NCI-H774 (cell line): ENCODE results near the gene ZNF783.
"Not testable (repeated sequence)": the region's sequence is repeated elsewhere in the genome, so short reads cannot be mapped to it uniquely, and the experiment has no call there.

Experiments used
- DNase-seq: peaks from one replicate; lab custom pipeline; 2025; lab: John Stamatoyannopoulos, UW

ZNF783 gene

GRCh38 chr7:149240637-149241036 lies 21.4 kb upstream of the ZNF783 start:
- DNase-seq = no peak

DNA sequence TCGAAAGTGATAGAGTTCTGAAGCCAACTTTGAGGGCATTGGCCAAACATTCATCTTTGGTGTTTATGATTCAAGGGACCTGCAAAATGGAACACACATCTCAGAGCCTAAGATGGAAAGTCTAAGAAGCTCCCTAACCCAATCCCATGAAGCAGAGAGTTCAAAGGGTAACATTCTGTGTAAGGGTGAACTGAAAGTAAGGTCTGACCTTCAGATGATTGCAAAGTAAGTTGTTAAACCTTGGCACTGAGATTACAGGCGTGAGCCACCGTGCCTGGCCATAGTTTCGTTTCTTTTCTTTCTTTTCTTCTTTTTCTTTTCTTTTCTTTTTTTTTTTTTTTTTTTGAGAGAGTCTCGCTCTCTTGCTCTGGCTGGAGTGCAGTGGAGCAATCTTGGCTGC lies 20.3 kb upstream of the ZNF783 start:
- no peak for DNase-seq

- DNase-seq = no peak
Measured at GRCh38 chr7:149245244-149245643, 16.8 kb upstream of the ZNF783 start.

DNA sequence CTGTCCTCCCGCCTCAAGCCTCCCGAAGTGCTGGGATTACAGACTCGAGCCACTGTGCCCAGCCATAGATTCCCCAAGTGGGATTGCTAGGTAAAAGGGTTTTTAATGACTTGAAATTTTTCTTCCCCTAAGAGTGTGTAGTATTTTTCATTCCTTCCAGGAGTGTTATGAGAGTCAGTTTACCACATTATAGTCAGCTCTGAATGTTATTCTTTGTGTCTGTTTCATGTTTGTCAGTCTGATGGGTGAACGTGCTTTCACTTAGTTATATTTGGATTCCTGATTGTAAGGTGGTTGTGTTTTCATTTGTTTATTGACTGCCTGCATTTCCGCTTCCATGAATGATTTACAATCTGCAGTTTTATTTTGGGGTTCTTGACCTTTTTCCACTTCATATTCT lies 16.3 kb upstream of the ZNF783 start:
- no peak for DNase-seq

DNA sequence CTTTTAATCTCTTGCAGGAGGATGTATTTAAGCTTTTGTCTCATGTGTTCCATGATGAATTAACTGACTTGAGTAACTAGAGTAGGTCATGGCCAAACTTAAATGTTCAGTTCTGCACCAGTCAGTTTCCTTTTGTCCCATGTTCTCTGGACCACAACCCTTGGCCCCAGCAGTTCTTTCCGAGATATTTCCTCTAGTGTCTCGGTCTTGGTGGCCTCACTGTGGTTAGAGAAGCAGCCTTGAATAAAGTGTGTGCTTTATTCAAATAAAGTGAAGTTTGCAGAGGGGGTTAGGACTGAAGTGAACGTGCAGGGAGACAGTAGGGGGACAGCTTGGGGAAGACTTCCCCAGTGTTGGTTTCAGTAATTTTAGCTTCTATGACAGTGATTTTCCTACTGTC lies 13.2 kb upstream of the ZNF783 start:
- DNase-seq = no peak

- not testable (repeated sequence) for DNase-seq
Measured at GRCh38 chr7:149250151-149250550, 11.8 kb upstream of the ZNF783 start.

GRCh38 chr7:149251518-149251917 lies 10.5 kb upstream of the ZNF783 start:
- DNase-seq = not testable (repeated sequence)

GRCh38 chr7:149252378-149252777 lies 9.6 kb upstream of the ZNF783 start:
- DNase-seq = no peak

- no peak for DNase-seq
Measured at GRCh38 chr7:149253665-149254064, 8.3 kb upstream of the ZNF783 start.

DNA sequence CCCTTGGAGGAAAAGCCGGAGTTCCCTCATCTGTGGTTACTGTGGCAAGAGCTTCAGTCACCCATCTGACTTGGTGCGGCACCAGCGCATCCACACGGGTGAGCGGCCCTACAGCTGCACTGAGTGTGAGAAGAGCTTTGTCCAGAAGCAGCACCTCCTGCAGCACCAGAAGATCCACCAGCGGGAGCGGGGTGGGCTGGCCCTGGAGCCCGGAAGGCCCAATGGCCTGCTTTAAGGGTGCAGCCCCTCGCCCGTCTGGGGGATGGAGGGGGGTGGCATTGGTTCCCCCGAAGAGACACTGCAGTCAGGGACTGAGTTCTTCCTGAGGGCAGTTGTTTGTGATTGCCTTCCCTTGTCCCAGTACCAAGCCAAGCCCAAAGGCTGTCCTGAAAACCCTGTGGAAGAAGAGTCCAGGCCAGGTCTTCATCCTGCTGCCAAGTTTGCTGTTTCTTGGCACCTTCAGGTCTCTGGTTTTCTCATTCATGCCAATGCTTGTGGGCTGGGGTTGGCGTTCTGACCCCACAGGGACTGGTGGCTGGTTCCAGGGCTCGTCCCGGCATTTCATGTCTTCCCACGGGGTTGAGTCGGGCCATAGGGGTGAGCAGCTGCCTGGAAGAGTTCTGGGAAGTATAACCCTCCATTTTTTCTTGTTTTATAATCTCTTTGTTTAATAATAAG lies 7.7 kb upstream of the ZNF783 start:
- no peak for DNase-seq

- DNase-seq = no peak
Measured at GRCh38 chr7:149255174-149255573, 6.8 kb upstream of the ZNF783 start.

GRCh38 chr7:149256568-149256967 lies 5.4 kb upstream of the ZNF783 start:
- DNase-seq = no peak

GRCh38 chr7:149257146-149257545 lies 4.8 kb upstream of the ZNF783 start:
- no peak for DNase-seq

DNA sequence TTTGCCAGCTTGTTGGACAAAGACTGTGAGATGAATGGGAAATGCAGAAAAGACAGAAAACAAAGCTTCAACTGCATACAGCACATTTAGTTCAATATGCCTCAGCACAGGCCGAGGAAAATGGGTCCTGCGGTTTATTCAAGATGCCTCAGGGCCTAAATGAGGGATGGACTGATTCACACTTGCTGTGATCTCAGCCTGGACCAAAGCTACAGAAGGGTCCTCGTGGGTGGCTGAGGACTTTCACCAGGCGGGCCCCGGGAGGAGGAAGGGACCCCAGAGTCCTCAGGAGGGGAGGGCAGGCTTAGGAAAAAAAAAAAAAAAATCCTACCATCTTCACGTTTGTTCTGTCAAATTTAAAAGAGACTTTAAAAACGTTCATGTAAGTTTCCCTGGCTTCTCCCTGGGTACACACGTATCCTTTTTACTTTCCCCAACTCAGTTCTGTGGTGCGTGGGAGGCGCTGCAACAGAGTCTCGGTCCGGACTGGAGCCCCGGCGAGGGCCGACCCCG lies 624 bp upstream of the ZNF783 start:
- no peak for DNase-seq

- no peak for DNase-seq
Measured at GRCh38 chr7:149266451-149266850, 4.5 kb downstream of the ZNF783 start.

DNA sequence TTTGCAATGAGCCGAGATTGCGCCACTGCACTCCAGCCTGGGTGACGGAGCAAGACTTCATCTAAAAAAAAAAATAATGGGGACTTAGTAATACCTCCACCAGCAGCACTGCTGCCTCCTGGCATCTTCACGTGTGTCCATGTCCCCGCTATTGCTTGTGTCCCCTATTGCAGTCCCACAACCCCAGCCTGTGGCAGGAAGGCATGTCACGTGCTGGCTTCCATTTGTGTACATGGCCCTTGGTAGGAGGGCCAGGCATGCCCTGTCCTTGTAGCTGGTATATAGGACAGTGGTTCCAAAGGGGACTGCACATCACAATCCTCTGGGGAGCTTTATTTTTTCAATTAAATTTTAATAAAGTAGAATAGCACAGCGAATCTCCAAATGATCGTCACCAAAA lies 5.7 kb downstream of the ZNF783 start:
- DNase-seq = no peak

DNA sequence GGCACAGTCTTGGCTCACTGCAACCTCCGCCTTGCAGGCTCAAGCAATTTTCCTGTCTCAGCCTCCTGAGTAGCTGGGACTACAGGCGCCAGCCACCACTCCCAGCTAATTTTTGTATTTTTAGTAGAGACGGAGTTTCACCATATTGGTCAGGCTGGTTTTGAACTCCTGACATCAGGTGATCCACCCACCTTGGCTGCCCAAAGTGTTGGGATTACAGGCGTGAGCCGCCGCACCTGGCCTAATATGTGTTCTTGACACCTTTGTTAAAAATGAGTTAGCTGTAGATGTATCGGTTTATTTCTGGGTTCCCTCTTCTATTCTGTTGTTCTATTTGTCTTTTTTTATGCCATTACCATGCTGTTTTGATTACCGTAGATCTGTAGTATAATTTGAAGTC lies 12.4 kb downstream of the ZNF783 start:
- not testable (repeated sequence) for DNase-seq

DNA sequence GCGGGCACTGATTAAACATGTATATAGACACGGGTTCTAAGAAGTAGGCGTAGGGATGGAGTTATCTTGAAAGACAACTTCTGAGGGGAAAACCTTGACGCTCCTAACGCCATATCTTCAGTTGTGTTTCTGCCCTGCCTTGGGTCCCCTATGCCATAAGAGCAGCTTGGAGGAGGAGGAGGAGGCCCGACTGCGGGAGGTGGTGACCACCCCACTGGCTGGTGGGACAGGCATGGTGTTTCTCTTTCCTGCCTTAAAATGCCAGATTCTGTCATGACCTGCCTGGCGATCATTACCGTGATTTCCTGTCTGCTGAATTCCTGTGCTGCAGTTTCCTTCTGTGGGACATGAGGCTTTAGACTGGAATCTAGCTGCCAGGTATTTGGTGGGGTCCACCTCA lies 15.9 kb downstream of the ZNF783 start:
- DNase-seq = no peak

DNA sequence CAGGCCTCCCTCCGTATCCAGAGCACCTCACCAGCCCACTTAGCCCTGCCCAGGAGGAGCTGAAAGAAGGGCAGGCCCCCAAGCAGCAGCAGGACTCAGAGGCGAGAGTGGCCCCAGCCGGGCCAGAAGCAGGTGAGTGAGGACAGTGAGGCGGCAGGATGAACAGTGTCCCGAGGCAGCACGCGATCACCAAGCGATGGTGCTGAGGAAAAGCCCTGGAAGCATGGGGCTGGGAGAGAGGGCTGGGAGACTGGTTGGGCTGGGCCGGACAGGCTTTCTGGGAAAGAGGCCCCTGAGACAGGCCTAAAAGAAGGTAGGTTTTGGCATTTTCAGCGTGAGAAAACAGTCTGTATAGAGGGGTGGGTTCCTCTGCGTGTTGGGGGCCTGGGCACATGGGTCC lies 16.4 kb downstream of the ZNF783 start:
- DNase-seq = no peak

DNA sequence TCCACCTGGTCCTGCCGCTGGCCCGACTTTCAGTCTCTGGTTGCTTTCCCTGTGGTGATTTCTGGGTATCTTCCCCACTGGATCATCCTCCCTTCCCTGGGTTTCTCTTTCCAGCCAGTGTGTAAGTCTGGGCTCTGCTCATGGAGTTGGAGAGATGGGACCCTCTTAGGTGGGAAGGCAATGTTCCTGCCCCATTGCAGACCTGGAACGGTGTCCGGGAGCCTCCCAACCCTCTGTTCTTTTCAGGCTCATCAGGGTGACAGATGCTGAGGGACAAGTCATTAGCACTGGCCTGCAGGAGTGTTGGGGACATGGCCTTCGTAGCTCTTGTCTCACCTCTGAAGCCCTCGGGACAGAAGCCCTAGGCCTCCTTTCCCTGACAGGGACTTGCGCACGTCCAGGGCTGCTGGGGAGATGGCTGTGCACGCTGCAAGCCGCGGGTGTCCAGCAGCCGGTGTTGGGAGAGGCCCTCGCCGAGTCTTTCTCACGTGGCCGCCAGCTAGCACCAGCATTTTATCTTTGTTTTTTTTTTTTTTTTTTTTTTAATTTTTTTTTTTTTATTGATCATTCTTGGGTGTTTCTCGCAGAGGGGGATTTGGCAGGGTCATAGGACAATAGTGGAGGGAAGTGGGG lies 17.2 kb downstream of the ZNF783 start:
- no peak for DNase-seq

DNA sequence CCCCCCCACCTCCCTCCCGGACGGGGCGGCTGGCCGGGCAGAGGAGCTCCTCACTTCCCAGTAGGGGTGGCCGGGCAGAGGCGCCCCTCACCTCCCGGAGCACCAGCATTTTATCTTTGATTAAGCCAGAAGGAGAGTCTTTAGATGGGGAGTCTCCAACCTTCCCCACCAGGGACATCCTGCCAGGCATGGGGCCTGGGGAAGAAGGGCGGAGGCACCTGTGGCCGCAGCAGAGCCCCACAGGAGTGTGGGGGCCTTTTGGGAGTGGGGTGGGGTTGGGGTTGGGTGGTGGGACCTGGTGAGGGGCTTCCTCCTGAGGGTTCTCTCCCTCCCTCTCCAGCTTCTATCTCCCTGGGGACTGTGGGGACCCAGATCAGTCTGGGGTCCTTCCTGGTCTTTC lies 18.2 kb downstream of the ZNF783 start:
- no peak for DNase-seq

- no peak for DNase-seq
Measured at GRCh38 chr7:149280661-149281507, 18.9 kb downstream of the ZNF783 start.
